Osteocyte (in vitro differentiated cells): Measurements from ENCODE around the gene CACNA2D2. TPM values are rescaled to one million over a fixed set of nuclear protein-coding genes. Genes with fewer than 3 reads are reported as not detected.
A peak's percentile ranks its signal among the peaks of the same experiment; 100 is the strongest.

ENCODE experiments used
- DNase-seq: peaks from one replicate; pipeline ENCODE4 v3.0.0; 2021; ENCODE audit warnings: mixed read lengths; ENCODE audit not compliant: unreplicated experiment; ENCODE audit errors: extremely low spot score
- H3K27ac Mint-ChIP-seq: one replicate; pipeline ENCODE4 v1.8.0; 2021; ENCODE audit warnings: mild to moderate bottlenecking, mixed read lengths; ENCODE audit not compliant: unreplicated experiment
- H3K27me3 Mint-ChIP-seq: one replicate; pipeline ENCODE4 v1.8.0; 2021; ENCODE audit warnings: mixed read lengths; ENCODE audit not compliant: unreplicated experiment
- H3K36me3 Mint-ChIP-seq: one replicate; pipeline ENCODE4 v1.8.0; 2021; ENCODE audit warnings: mixed read lengths; ENCODE audit not compliant: unreplicated experiment
- H3K4me1 Mint-ChIP-seq: one replicate; pipeline ENCODE4 v1.8.0; 2021; ENCODE audit warnings: mixed read lengths; ENCODE audit not compliant: unreplicated experiment
- H3K4me3 Mint-ChIP-seq: one replicate; pipeline ENCODE4 v1.8.0; 2021; ENCODE audit warnings: mild to moderate bottlenecking, moderate library complexity, mixed read lengths; ENCODE audit not compliant: unreplicated experiment
- H3K9me3 Mint-ChIP-seq: one replicate; pipeline ENCODE4 v1.8.0; 2021; ENCODE audit warnings: mixed read lengths; ENCODE audit not compliant: unreplicated experiment
- total RNA-seq: library from RNA; stranded (reverse); gene quantifications from 2 replicates; pipeline ENCODE4 v1.2.1, GENCODE V29; 2021
- TF ChIP-seq, protein P1 (sequence below): fragments of 200-600 bp; sonication (generic); IDR thresholded peaks from 2 replicates; pipeline ENCODE4 v1.5.0; 2021; ENCODE audit warnings: antibody characterized with exemption, mild to moderate bottlenecking, moderate library complexity

Gene CACNA2D2
- total RNA-seq, 1 donor from 2014 or later = 0.27 TPM

DNA sequence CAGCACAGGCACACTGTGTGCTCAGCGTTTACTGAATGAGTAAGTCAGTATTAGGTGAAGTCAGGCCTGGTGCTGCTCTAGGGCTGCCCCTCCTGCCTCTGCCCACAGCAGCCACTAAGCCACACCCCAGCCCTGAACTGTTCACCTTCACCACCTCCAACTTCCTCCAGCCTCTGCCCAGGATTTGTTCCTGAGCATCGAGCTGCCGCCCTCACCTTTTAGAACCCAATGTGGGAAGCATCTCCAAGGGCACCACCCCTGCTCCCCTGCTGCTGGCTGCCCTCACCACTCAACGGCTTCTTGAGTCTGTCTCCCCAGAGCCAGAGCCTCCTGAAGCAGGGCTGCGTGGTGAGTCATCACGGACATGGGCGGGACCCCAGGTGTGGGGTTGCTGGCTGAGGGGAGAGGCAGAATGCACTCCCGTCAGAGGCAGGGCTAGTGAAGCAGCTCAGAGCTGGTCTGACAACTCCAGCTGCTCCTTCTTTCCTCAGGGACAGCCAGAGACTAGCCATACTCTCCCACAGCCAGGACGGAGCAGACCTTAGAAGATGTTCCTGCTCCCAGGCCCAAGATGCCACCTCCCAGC, 186.7 kb downstream of the CACNA2D2 start:
- no peaks in the 10 kb centered on the region for H3K9me3 Mint-ChIP-seq
- H3K4me3 Mint-ChIP-seq = no peak overlapping the region
- peaks cover 7% of the 10 kb centered on the region for H3K36me3 Mint-ChIP-seq
- TF ChIP-seq, protein P1, sequence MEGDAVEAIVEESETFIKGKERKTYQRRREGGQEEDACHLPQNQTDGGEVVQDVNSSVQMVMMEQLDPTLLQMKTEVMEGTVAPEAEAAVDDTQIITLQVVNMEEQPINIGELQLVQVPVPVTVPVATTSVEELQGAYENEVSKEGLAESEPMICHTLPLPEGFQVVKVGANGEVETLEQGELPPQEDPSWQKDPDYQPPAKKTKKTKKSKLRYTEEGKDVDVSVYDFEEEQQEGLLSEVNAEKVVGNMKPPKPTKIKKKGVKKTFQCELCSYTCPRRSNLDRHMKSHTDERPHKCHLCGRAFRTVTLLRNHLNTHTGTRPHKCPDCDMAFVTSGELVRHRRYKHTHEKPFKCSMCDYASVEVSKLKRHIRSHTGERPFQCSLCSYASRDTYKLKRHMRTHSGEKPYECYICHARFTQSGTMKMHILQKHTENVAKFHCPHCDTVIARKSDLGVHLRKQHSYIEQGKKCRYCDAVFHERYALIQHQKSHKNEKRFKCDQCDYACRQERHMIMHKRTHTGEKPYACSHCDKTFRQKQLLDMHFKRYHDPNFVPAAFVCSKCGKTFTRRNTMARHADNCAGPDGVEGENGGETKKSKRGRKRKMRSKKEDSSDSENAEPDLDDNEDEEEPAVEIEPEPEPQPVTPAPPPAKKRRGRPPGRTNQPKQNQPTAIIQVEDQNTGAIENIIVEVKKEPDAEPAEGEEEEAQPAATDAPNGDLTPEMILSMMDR = no peak
- H3K27me3 Mint-ChIP-seq = no peaks in the 10 kb centered on the region
- H3K4me1 Mint-ChIP-seq = peaks cover 23% of the 10 kb centered on the region
- DNase-seq = no peak
- H3K27ac Mint-ChIP-seq = peak overlapping the region; percentile 34

GRCh38 chr3:50314816-50315215, 188.6 kb downstream of the CACNA2D2 start:
- peaks cover 15% of the 10 kb centered on the region for H3K4me1 Mint-ChIP-seq
- TF ChIP-seq, protein P1 = no peak
- peaks cover 7% of the 10 kb centered on the region for H3K36me3 Mint-ChIP-seq
- no peaks in the 10 kb centered on the region for H3K9me3 Mint-ChIP-seq
- no peak for DNase-seq
- no peaks in the 10 kb centered on the region for H3K27me3 Mint-ChIP-seq
- H3K27ac Mint-ChIP-seq = no peak overlapping the region
- no peak overlapping the region for H3K4me3 Mint-ChIP-seq

DNA sequence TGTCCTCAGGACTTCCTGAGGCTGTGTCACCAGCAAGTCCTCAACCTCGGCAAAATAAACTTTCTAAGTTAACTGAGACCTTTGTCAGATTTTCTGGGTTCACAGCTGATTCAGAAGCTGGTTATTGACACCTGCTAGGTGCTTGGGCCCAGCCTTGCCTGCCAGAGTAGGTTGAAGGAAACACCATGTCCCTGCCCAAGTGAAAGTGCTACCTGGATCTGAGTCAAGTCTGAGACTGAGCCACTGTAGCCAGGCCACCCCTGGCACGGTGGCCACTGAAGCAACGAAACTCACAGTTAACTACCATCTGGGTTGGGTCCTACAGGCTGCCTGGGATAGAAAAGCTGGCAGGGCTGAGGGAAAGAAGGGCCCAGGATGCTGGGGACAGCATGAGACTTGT, 189.1 kb downstream of the CACNA2D2 start:
- Mint-ChIP-seq H3K27me3 (no peaks in the 10 kb centered on the region), H3K4me1 (peaks cover 10% of the 10 kb centered on the region), H3K36me3 (peaks cover 7% of the 10 kb centered on the region), H3K4me3 (no peak overlapping the region), H3K9me3 (no peaks in the 10 kb centered on the region), H3K27ac (no peak overlapping the region)
- TF ChIP-seq, protein P1 = no peak
- DNase-seq = no peak

Other genes starting within 250 kb of the CACNA2D2 start
- gene SEMA3B, start 234.5 kb downstream of the CACNA2D2 start, total RNA-seq = 5.5 and 8.1 TPM in 2 replicates
- gene LSMEM2, start 224.5 kb downstream of the CACNA2D2 start, total RNA-seq = not detected in 2 replicates
- 43.3 and 54.2 TPM in 2 replicates for gene IFRD2, start 211.2 kb downstream of the CACNA2D2 start, total RNA-seq
- 2.3 and 3.0 TPM in 2 replicates for gene HYAL3, start 204.2 kb downstream of the CACNA2D2 start, total RNA-seq
- gene NAA80, start 204.2 kb downstream of the CACNA2D2 start, total RNA-seq = 14.3 and 16.2 TPM in 2 replicates
- gene HYAL1, start 200.1 kb downstream of the CACNA2D2 start, total RNA-seq = 0.60 and 0.83 TPM in 2 replicates
- 34.1 and 37.0 TPM in 2 replicates for gene HYAL2, start 180.9 kb downstream of the CACNA2D2 start, total RNA-seq
- gene TUSC2, start 175.4 kb downstream of the CACNA2D2 start, total RNA-seq = 16.9 and 18.3 TPM in 2 replicates
- 12.8 and 13.7 TPM in 2 replicates for gene RASSF1, start 162.8 kb downstream of the CACNA2D2 start, total RNA-seq
- 0.50 and 1.6 TPM in 2 replicates for gene ZMYND10, start 157.9 kb downstream of the CACNA2D2 start, total RNA-seq
- gene NPRL2, start 152.9 kb downstream of the CACNA2D2 start, total RNA-seq = 21.0 and 25.9 TPM in 2 replicates
- gene CYB561D2, start 152.8 kb downstream of the CACNA2D2 start, total RNA-seq = 17.2 and 18.2 TPM in 2 replicates
- gene TMEM115, start 144.1 kb downstream of the CACNA2D2 start, total RNA-seq = 63.2 and 69.0 TPM in 2 replicates
- 2.2 and 3.9 TPM in 2 replicates for gene C3orf18, start 64.1 kb upstream of the CACNA2D2 start, total RNA-seq
- 19.9 and 23.1 TPM in 2 replicates for gene HEMK1, start 65.9 kb upstream of the CACNA2D2 start, total RNA-seq
- gene CISH, start 108.1 kb upstream of the CACNA2D2 start, total RNA-seq = 1.7 and 2.4 TPM in 2 replicates
- gene MAPKAPK3, start 113.5 kb upstream of the CACNA2D2 start, total RNA-seq = 24.8 and 31.9 TPM in 2 replicates
- gene DOCK3, start 171.3 kb upstream of the CACNA2D2 start, total RNA-seq = 0.24 and 0.34 TPM in 2 replicates